GM23248 (cell line): Measurements from ENCODE around the gene ADGRV1.

Experiments
- EZH2 ChIP-seq: fragments of 200-600 bp; sonication (generic); IDR thresholded peaks from 2 replicates; pipeline ENCODE4 v1.6.1; 2018; ENCODE audit warnings: antibody characterized with exemption, mild to moderate bottlenecking; ENCODE audit not compliant: insufficient read depth, poor library complexity, severe bottlenecking
- EZH2phosphoT487 ChIP-seq: fragments of 200-600 bp; sonication (generic); IDR thresholded peaks from 2 replicates; pipeline ENCODE4 v1.6.1; 2018; ENCODE audit warnings: antibody characterized with exemption, moderate library complexity, mild to moderate bottlenecking, low read depth; ENCODE audit not compliant: insufficient read depth

GRCh38 chr5:90894866-90895420 lies 336.3 kb downstream of the ADGRV1 start:
- TF ChIP-seq EZH2, result no peak
- no peak for TF ChIP-seq EZH2phosphoT487
